ENCODE data around the gene SDSL. TPM values are rescaled to one million over a fixed set of nuclear protein-coding genes. Genes with fewer than 3 reads are reported as not detected.

Gene SDSL
- total and polyA plus RNA-seq, 2 of the 4 experiments (the other 2 are of a cell fraction), result 6.3 to 10.9 TPM

DNA sequence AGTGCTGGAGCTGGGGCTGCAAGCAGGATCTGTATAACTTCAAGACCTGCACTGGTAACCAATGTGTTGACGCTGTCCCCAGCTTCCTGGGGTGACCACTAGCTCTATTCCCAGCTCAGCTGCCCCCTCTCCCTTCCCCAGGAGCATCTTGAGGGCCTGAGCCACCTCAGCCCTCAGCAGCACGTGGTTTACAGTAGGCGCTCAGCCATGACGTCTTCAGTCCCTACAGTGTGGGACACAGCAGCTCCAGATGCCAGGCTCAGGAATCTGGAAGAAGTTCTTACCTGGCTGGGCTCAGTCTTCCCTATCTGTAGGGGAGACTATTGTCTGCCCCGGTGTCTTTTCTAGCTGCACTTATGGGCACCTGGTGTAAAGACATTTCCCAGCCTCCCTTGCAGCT lies 27.1 kb upstream of the SDSL start:
- H3K18ac ChIP-seq (ENCODE audit: low read depth, low read length), result no peak overlapping the region
- H2BK15ac ChIP-seq (ENCODE audit: low read depth, low read length), result no peak overlapping the region
- no peaks in the 10 kb centered on the region for H3K4me1 ChIP-seq (ENCODE audit: control insufficient read depth, insufficient read depth, low read length)
- no peak overlapping the region for H3K27ac ChIP-seq (ENCODE audit: insufficient read depth, low read length)
- no peak overlapping the region for H2AK5ac ChIP-seq (ENCODE audit: low read depth, low read length)
- H2BK20ac ChIP-seq (ENCODE audit: low read depth, low read length), result no peak overlapping the region
- CTCF ChIA-PET, result no interaction called here
- 69% methylated on average over 3 of the region's 5 CpGs; no CpG with 5 or more reads in 1 of the 2 experiments for WGBS, 2 experiments (ENCODE audit: extremely low coverage in 2 of 2, insufficient read length in 1 of 2)
- TF ChIP-seq, protein P1, sequence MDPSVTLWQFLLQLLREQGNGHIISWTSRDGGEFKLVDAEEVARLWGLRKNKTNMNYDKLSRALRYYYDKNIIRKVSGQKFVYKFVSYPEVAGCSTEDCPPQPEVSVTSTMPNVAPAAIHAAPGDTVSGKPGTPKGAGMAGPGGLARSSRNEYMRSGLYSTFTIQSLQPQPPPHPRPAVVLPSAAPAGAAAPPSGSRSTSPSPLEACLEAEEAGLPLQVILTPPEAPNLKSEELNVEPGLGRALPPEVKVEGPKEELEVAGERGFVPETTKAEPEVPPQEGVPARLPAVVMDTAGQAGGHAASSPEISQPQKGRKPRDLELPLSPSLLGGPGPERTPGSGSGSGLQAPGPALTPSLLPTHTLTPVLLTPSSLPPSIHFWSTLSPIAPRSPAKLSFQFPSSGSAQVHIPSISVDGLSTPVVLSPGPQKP (IDR thresholded peaks at IDR 0.05; ENCODE audit: borderline replicate concordance, low read depth, low read length), result no peak
- TF ChIP-seq CTCF (conservative IDR thresholded peaks at IDR 0.05; ENCODE audit: low read depth, low read length), result no peak
- no peak for TF ChIP-seq MXI1 (IDR thresholded peaks at IDR 0.05; ENCODE audit: borderline replicate concordance, low read depth, low read length)
- TF ChIP-seq RAD21 (IDR thresholded peaks at IDR 0.05; ENCODE audit: low read length), result no peak
- TF ChIP-seq MAFK (IDR thresholded peaks at IDR 0.05; ENCODE audit: low read depth, low read length), result no peak
- no peak for TF ChIP-seq POLR2A (IDR thresholded peaks at IDR 0.05; ENCODE audit: low read depth, low read length)
- TF ChIP-seq MAZ (IDR thresholded peaks at IDR 0.05; ENCODE audit: borderline replicate concordance, low read depth, low read length), result no peak
- H2BK5ac ChIP-seq (ENCODE audit: low read depth, low read length, poor library complexity, severe bottlenecking), result no peak overlapping the region
- peaks cover 4% of the 10 kb centered on the region; the same call in 1 of the 2 replicates for H3K27me3 ChIP-seq (ENCODE audit: control insufficient read depth, insufficient read depth, low read length)
- in situ Hi-C loops (cut with MboI; ENCODE audit: low sequenced_read_pairs) (no loop called here), dilution Hi-C loops (cut with HindIII; ENCODE audit: low sequenced_read_pairs, unreplicated experiment) (no loop called here), intact Hi-C loops (cut with micrococcal nuclease) (no loop called here)
- POLR2A ChIA-PET (ENCODE audit: unreplicated experiment), result no interaction called here
- no TSS peak for BruUV-seq (replicated peaks)
- no peak overlapping the region for H3K4ac ChIP-seq (ENCODE audit: low read depth, low read length)
- no peak for DNase-seq
- no peaks in the 10 kb centered on the region; the same call in 1 of the 2 replicates for H3K9me3 ChIP-seq (ENCODE audit: control insufficient read depth, insufficient read depth, low read length)
- H3K36me3 ChIP-seq (ENCODE audit: control insufficient read depth, insufficient read depth, low read length), result no peaks in the 10 kb centered on the region
- no peak overlapping the region for H3K4me2 ChIP-seq (ENCODE audit: low read depth, low read length)
- peak overlapping the region; percentile 11 for H2AFZ ChIP-seq (replicated peaks; ENCODE audit: low read length, poor library complexity)
- H3K4me3 ChIP-seq (ENCODE audit: insufficient read depth, low read depth, low read length), result no peak overlapping the region
- no peak overlapping the region for H4K8ac ChIP-seq (ENCODE audit: low read depth in 2 of 2, low read length in 2 of 2)
- no peak overlapping the region for H3K14ac ChIP-seq (replicated peaks; ENCODE audit: low read depth, low read length)
- H3K79me1 ChIP-seq (ENCODE audit: low read depth in 1 of 2, low read length in 2 of 2), result no peaks in the 10 kb centered on the region
- H3K9ac ChIP-seq (ENCODE audit: low read depth, low read length), result no peak overlapping the region
- no peaks in the 10 kb centered on the region for H4K20me1 ChIP-seq (ENCODE audit: insufficient read depth, low read length)
- H4K5ac ChIP-seq (ENCODE audit: low read depth, low read length), result no peak overlapping the region
- no peak overlapping the region for H4K91ac ChIP-seq (ENCODE audit: insufficient read depth, low read depth, low read length)
- no peak overlapping the region for H3K56ac ChIP-seq (ENCODE audit: extremely low read depth, insufficient read depth, low read length)
- no peak for ATAC-seq (ENCODE audit: low read depth)
- peak overlapping the region; percentile 28 for H2AK9ac ChIP-seq (replicated peaks; ENCODE audit: low read depth, low read length, poor library complexity)
- no peaks in the 10 kb centered on the region; the same call in 1 of the 2 replicates for H3K9me1 ChIP-seq (ENCODE audit: insufficient read depth, low read length)
- H2BK120ac ChIP-seq (ENCODE audit: low read depth, low read length), result no peak overlapping the region
- H3K23ac ChIP-seq (ENCODE audit: low read depth, low read length), result no peak overlapping the region
